Upper lobe of left lung (tissue), 6 donors: ENCODE measurements around the gene FNBP1L. TPM values are rescaled to one million over a fixed set of nuclear protein-coding genes. Genes with fewer than 3 reads are reported as not detected.

Experiments used
- ATAC-seq, 2 donors: fragments of 200-7000 bp; cut with Tn5 transposase; one replicate each; pipeline ENCODE4 v1.9.1; 2022; ENCODE audit warnings: mild to moderate bottlenecking in 2 of 2, moderate library complexity in 2 of 2; ENCODE audit not compliant: low FRiP score in 2 of 2
- DNase-seq, 2 donors: peaks; one replicate each; pipeline ENCODE4 v3.0.0-alpha.2; 2019 to 2020
- H3K27ac ChIP-seq, 4 donors: fragments of 200-600 bp; sonication (generic); one replicate each; pipeline ENCODE4 v1.5.1; 2016 to 2019
- H3K27me3 ChIP-seq, 4 donors: fragments of 200-600 bp; sonication (generic); one replicate each; pipeline ENCODE4 v1.5.1; 2017 to 2019
- H3K36me3 ChIP-seq, 4 donors: fragments of 200-600 bp; sonication (generic); one replicate each; pipeline ENCODE4 v1.5.1; 2016 to 2019
- H3K4me1 ChIP-seq, 4 donors: fragments of 200-600 bp; sonication (generic); one replicate each; pipeline ENCODE4 v1.5.1; 2018 to 2019
- H3K4me3 ChIP-seq, 4 donors: fragments of 200-600 bp; sonication (generic); one replicate each; pipeline ENCODE4 v1.5.1; 2017 to 2019; ENCODE audit warnings: mild to moderate bottlenecking in 2 of 4, moderate library complexity in 1 of 4
- H3K9me3 ChIP-seq, 4 donors: fragments of 200-600 bp; sonication (generic); one replicate each; pipeline ENCODE4 v1.5.1; 2018 to 2019
- CTCF ChIP-seq, 6 experiments: fragments of 450-650 bp in 4 of 6; fragments of 200-600 bp in 2 of 6; sonication (generic) in 2 of 6; IDR thresholded peaks; one replicate each; pipeline ENCODE4 v1.5.1; 2016 to 2019; ENCODE audit warnings: antibody characterized with exemption in 6 of 6
- EP300 ChIP-seq, 4 donors: sonication (generic); formaldehyde crosslinking; IDR thresholded peaks; one replicate each; pipeline ENCODE4 v1.5.1; 2017; ENCODE audit warnings: antibody characterized with exemption in 4 of 4, control low read depth in 2 of 4
- POLR2A ChIP-seq, 4 donors: fragments of 450-650 bp; IDR thresholded peaks; one replicate each; pipeline ENCODE4 v1.5.1; 2016 to 2017; ENCODE audit warnings: antibody characterized with exemption in 4 of 4, mild to moderate bottlenecking in 2 of 4
- POLR2AphosphoS5 ChIP-seq, 2 donors: sonication (generic); formaldehyde crosslinking; IDR thresholded peaks; one replicate each; pipeline ENCODE4 v1.5.1; 2017; ENCODE audit warnings: antibody characterized with exemption in 2 of 2
- WGBS, 2 donors: methylation state at CpG; one replicate each; pipeline ENCODE4 v1.1.5; 2017 to 2018; 5-methylcytosine and 5-hydroxymethylcytosine counted together
- total RNA-seq, 6 donors: library from RNA; depleted of rRNA in 4 of 6; stranded (reverse); fragments of >200 nt in 4 of 6; gene quantifications; one replicate each; pipeline versions ENCODE4 v1.1.0 to v1.2.1, GENCODE V29; 2016 to 2021
- donor health status: DM: no; HTN: no; CAD: no; lungs with moderate emphysema.
- donor health status: DM: no; HTN: yes; CAD: no; lungs with severe emphysema.

FNBP1L gene
- total RNA-seq, 6 donors from 2014 or later = 28.5 to 84.0 (median 34.0) TPM

GRCh38 chr1:93506126-93506525, 58.2 kb downstream of the FNBP1L start:
- DNase-seq (no peak), ATAC-seq (no peak)
- Histone ChIP-seq H3K27me3 (no peaks in the 10 kb centered on the region), H3K4me3 (no peak overlapping the region), H3K36me3 (peaks cover 0 to 3% (median 0%) of the 10 kb centered on the region in 4 donors), H3K4me1 (peaks cover 5 to 15% (median 10%) of the 10 kb centered on the region in 4 donors), H3K9me3 (no peaks in the 10 kb centered on the region), H3K27ac (peak overlapping the region in 3 of 4 donors; percentile 8 to 74 (median 14))
- WGBS, 2 donors = 61 to 71% methylated on average over 3 of the region's 3 CpGs
- TF ChIP-seq POLR2AphosphoS5 (IDR thresholded peaks at IDR 0.05) (no peak), POLR2A (IDR thresholded peaks at IDR 0.05) (no peak), EP300 (IDR thresholded peaks at IDR 0.05) (no peak), CTCF (IDR thresholded peaks at IDR 0.05) (no peak)

- Histone ChIP-seq H3K4me3 (no peak overlapping the region), H3K27ac (no peak overlapping the region), H3K27me3 (no peaks in the 10 kb centered on the region), H3K4me1 (peaks cover 0 to 3% (median 0%) of the 10 kb centered on the region in 4 donors), H3K36me3 (no peaks in the 10 kb centered on the region), H3K9me3 (no peaks in the 10 kb centered on the region)
- DNase-seq (no peak), ATAC-seq (no peak)
- 81 to 86% methylated on average over 5 of the region's 5 CpGs for WGBS, 2 donors
- no peak for TF ChIP-seq EP300 (IDR thresholded peaks at IDR 0.05)
- no peak for TF ChIP-seq POLR2AphosphoS5 (IDR thresholded peaks at IDR 0.05)
- no peak for TF ChIP-seq POLR2A (IDR thresholded peaks at IDR 0.05)
- no peak for TF ChIP-seq CTCF (IDR thresholded peaks at IDR 0.05)
Measured at GRCh38 chr1:93516164-93516563, 68.2 kb downstream of the FNBP1L start.

GRCh38 chr1:93518516-93518915, 70.6 kb downstream of the FNBP1L start:
- H3K27me3 ChIP-seq = no peaks in the 10 kb centered on the region
- no peaks in the 10 kb centered on the region for H3K36me3 ChIP-seq
- no peaks in the 10 kb centered on the region for H3K9me3 ChIP-seq
- H3K27ac ChIP-seq = no peak overlapping the region
- no peak overlapping the region for H3K4me3 ChIP-seq
- ATAC-seq (no peak), DNase-seq (no peak)
- TF ChIP-seq POLR2A (IDR thresholded peaks at IDR 0.05) = no peak
- no peak for TF ChIP-seq EP300 (IDR thresholded peaks at IDR 0.05)
- TF ChIP-seq POLR2AphosphoS5 (IDR thresholded peaks at IDR 0.05) = no peak
- TF ChIP-seq CTCF (IDR thresholded peaks at IDR 0.05) = no peak
- peaks cover 0 to 3% (median 0%) of the 10 kb centered on the region in 4 donors for H3K4me1 ChIP-seq

- no peaks in the 10 kb centered on the region for H3K27me3 ChIP-seq
- DNase-seq (no peak), ATAC-seq (no peak)
- no peak overlapping the region for H3K27ac ChIP-seq
- H3K9me3 ChIP-seq = no peaks in the 10 kb centered on the region
- WGBS, 2 donors = 58 to 90% methylated on average over 3 of the region's 3 CpGs
- H3K4me3 ChIP-seq = no peak overlapping the region
- H3K4me1 ChIP-seq = peaks cover 0 to 3% (median 0%) of the 10 kb centered on the region in 4 donors
- TF ChIP-seq EP300 (IDR thresholded peaks at IDR 0.05) = no peak
- no peak for TF ChIP-seq POLR2AphosphoS5 (IDR thresholded peaks at IDR 0.05)
- no peak for TF ChIP-seq POLR2A (IDR thresholded peaks at IDR 0.05)
- TF ChIP-seq CTCF (IDR thresholded peaks at IDR 0.05) = no peak
- H3K36me3 ChIP-seq = no peaks in the 10 kb centered on the region
Measured at GRCh38 chr1:93519199-93519829, 71.4 kb downstream of the FNBP1L start.

GRCh38 chr1:93521618-93522017, 73.7 kb downstream of the FNBP1L start:
- no peaks in the 10 kb centered on the region for H3K9me3 ChIP-seq
- H3K27me3 ChIP-seq = no peaks in the 10 kb centered on the region
- peaks cover 0 to 3% (median 0%) of the 10 kb centered on the region in 4 donors for H3K4me1 ChIP-seq
- no peak overlapping the region for H3K27ac ChIP-seq
- WGBS, 2 donors = 89 to 91% methylated on average over 2 of the region's 2 CpGs
- DNase-seq = no peak
- no peak for TF ChIP-seq EP300 (IDR thresholded peaks at IDR 0.05)
- TF ChIP-seq POLR2A (IDR thresholded peaks at IDR 0.05) = no peak
- no peak for TF ChIP-seq POLR2AphosphoS5 (IDR thresholded peaks at IDR 0.05)
- TF ChIP-seq CTCF (IDR thresholded peaks at IDR 0.05) = no peak
- no peak for ATAC-seq
- H3K36me3 ChIP-seq = no peaks in the 10 kb centered on the region
- no peak overlapping the region for H3K4me3 ChIP-seq
